CD4-positive, alpha-beta T cell treated with Interleukin-15 for 4 hours (primary cell): ENCODE measurements around the gene CDHR5.

Experiments used
- DNase-seq: peaks from one replicate; pipeline ENCODE4 v3.0.0-alpha.2; 2020; ENCODE audit warnings: low spot score

The CDHR5 gene

DNA sequence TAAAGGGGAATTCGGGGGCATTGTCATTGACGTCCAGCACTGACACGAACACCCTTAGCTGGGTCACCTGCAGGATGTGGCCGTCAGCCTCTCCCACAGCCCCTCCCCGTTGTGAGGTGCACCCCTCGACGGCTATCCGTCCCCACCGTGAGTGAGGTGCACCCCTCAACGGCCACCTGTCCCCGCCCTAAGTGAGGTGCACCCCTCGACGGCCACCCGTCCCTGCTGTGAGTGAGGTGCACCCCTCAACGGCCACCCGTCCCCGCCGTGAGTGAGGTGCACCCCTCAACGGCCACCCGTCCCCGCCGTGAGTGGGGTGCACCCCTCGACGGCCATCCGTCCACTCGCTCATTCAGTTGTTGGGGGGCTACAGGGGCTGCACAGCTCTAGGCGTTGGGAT lies 2.9 kb downstream of the CDHR5 start:
- no peak for DNase-seq

DNA sequence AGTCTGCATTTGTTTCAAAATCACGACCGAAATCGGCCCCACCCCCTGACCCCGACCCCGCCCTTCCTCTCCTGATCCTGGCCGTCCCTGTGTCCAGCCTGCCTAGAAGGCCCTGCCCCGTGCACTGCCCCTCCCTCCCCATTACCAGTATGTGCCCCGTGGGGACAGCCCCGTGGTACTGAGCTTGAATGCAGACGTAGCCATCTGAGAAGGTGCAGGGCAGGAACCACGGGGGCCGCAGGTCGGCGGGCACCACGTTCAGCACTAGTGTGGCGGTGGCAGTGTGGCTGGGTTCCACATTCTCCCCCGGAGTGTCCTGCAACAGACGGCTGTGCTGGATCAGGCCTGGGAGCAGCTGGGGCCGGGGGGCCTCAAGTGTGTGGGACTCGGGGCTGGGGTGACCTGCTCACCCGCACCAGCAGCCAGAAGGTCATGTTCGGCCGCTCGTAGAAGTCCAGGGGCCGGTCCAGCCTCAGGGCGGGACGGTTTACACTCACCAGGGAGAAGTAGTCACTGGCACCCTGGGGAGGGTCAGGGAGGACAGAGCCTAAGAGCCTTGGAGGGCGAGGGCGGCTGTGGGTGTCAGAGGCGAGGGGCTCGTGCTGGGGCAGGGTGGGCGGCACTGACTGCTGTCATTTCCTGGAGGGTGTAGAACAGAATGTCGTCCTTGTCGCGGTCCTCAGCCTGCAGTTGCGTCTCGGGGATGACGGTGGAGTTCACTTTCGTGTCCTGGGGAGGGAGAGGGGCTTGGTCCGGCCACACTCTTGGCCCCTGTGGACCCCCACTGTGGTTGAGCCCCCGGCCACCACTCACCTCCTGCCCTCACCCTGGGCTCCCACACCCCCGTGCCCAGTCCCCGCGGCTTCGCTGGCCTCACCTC lies 3.6 kb downstream of the CDHR5 start:
- DNase-seq = no peak

DNA sequence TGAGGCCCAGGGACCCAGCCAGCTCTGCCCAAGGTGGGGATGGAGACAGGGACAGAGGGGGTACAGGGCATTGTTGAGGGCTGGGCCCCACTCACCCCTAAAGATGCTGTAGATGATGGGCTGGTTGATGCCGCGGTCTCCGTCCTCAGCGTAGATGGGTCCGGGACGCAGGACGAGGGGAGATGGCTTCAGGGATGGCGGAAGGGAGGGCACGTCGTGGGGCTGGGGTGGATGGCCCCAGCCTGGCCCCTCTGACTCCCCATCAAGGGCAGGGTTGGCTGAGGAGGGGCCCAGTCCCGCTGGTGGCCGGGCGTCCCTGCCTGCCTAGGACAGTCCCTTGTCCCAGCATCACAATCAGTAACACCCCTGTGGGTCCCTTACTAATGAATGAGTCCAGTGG lies 4.6 kb downstream of the CDHR5 start:
- no peak for DNase-seq

DNA sequence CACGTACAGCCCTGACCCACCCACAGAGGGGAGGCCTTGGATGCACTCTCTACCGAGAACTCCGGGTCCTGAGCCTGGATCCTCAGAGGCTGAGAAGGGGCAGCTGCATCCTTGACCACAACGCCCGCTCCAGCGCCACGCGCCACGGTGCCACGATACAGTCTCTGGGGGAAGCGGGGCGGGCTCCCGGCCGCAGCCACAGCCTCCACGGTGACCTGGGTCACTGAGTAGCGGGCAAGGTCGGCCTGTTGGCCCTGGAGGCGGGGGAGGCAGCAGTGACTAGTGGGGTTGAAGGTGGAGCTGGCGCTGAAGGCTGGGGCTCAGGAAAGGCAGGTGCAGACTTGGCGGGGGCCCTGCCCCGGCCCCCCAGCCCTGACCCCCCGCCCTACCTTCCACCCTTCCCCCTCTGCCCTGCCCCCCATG lies 5.1 kb downstream of the CDHR5 start:
- DNase-seq = no peak

DNA sequence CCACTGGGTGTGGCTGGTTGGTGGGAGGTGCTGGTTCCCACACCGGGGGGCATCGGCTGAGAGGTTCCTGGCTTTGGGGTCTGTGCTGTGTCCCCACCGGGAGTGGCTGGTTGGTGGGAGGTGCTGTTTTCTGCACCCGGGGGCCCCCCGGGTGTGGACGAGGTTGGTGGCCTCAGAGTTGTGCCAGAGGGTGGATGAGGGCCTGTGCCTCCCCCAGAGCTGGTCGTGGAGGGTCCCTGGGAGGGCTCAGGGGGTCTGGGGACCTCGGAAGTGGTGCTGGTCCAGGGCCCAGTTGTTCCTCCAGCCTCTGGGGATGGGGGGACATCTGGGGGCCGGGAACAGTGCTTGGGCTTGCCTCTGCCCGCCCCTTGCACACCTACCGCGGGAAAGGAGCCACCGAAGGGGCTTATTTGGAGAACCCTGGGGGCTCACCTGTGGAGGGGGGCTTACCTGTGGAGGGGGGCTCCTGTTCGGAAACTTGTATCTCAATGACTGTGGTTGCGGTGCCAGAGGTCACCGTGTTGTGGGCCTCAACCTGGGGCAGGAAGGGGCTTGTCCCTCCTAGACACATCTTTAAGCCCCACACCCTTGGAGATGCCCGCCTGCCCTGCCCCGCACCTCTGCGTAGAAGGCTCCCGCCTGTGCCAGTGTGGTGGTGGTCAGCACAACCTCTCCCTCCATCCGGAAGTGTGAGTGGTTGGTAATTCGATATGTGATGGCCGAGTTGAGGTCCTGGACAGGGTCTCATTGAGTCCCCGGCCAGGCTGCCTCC lies 5.7 kb downstream of the CDHR5 start:
- DNase-seq = no peak

DNA sequence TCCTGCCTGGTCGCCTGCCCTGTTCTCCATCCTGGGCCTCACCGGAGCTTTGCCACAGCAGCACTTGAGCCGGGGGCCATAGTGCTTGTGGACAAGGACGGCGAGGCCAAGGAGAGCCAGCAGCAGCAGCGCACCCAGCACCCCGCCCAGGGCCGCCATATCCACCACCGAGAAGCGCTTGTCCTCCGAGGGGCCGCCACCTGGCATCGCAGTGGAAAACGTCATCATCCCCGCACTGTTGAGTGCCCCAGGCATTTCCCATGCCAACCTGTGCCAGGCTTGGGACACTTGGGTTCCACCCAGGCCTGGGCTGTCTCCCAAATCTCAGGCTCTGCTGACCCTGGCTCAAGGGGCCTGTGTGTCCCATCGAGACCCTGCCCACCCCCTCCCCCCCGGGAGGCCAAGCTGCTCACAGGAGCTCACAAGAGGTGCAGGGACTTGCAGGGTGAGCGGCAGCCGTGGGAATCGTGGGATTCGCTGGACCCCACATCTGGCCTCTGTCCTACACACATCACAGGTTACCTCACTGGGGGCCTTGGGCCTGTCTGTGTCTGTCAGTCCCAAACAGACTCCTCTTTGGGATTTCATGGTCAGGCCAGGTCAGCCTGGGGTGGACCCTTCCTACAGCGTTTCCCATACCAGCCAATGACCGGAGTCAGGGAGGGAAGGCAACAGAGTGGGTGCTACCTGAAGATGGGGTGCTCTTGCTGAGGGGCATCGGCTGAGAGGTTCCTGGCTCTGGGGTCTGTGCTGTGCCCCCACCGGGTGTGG lies 6.7 kb downstream of the CDHR5 start:
- DNase-seq = no peak

DNA sequence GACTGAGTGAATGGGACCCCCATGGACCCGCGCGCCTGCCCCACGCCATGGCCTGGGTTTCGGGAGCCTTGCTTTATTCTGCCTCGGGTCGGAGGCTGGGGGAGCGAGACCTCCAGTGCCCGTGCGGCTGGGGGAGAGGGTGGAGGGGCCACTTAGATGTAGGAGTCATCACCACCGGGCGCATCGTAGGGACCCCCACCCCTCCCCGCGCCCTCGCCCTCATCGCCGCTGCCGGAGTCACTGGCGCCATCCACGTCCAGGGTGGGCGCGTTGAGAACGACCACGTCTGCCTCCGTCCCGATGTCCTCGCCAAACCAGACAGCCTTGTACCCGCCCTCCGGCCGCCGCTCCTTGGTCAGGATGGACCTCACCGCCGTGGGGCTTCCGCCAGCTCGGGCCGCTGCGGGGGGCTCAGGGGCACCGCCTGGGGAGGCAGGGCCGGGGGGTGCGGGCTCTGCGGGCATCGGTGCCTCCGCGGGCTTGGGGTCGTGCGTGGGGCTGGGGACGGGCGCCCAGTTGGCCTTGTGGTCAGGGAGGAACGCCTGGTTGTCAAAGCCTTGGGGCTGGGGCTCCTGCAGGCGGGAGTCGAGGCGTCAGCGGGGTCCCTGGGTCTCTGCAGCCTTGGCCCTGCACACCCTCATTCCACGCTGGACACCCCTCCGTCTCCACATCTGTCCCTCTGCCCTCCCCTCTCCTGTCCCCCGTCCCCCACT lies 7.4 kb downstream of the CDHR5 start:
- no peak for DNase-seq

DNA sequence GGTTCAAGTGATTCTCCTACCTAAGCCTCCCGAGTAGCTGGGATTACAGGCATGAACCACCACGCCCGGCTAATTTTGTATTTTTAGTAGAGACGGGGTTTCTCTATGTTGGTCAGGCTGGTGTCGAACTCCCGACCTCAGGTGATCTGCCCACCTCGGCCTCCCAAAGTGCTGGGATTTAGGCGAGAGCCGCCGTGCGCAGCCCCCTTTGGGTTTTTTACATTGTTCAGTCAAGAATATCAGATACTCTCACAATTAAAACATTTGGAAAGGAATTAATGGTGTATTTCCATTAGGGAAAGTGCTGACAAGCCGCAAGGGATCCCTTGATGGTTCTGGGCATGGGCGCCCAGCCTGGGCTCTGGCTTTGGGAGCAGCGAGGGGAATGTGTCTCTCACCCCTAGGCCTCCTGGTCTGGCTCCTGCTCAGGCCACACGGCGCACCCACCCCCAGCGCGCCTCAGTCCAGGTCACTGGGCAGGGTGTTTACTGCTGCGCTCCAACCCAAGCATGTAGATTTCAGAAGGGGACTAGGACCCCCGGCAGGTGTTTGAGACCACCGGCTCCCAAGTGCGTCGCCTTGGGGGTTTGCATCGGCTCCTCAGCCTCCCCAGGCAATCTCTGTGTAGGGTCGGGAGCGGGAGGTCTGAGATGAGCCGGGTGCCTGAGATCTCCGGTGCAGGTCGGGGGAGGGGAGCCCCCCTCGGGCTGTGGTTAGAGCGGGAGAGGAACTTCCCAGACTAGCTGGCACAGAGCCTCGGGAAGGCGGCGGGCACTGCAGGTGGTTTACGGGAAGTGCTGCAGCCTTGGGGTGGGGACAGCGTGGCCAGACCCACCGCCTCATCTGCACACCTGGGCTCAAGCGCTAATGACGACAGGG lies 8.2 kb downstream of the CDHR5 start:
- no peak for DNase-seq

DNA sequence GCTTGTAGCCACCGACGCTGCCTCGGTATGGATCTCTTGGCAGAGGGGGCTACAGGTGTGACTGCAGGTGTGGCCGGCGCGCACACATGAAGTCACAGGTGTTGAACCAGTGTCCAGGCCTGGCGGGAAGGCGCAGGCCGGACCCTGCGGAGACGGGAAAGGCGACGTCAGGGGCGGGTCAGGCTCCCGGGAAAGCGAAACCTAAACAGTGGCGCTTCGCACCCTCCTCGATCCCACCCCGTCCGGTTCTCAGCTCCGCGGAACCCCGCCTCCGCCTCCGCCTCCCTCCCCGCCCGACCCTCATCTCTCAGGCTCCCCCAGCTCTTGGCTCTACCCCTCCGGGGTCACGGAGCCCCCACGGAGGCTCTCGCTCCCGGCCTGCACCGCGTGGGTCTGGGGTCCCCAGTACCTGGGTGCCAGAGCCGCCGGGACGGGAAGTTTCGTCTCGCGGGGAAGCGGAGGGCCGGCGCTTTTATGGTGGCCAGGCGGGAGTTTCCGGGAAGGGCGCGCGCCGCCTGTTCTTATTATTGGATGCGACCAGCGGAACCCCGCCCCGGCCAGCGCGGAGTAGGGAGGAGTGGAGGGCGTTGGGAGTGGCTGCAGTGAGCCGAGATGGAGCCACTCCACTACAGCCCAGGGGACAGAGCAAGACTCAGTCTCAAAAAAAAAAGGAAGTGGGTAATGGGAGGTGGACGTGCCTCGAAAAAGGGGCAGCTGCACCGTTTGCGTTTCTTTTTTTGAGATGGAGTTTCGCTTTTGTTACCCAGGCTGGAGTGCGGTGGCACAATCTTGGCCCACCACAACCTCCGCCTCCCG lies 9.0 kb downstream of the CDHR5 start, which contains the start of gene IRF7:
Gene IRF7 (minus strand): TSS at position 447 of the 816 bp plus-strand sequence. CDS start 586 bp downstream, outside the sequence.
- peak; percentile 87 for DNase-seq

DNA sequence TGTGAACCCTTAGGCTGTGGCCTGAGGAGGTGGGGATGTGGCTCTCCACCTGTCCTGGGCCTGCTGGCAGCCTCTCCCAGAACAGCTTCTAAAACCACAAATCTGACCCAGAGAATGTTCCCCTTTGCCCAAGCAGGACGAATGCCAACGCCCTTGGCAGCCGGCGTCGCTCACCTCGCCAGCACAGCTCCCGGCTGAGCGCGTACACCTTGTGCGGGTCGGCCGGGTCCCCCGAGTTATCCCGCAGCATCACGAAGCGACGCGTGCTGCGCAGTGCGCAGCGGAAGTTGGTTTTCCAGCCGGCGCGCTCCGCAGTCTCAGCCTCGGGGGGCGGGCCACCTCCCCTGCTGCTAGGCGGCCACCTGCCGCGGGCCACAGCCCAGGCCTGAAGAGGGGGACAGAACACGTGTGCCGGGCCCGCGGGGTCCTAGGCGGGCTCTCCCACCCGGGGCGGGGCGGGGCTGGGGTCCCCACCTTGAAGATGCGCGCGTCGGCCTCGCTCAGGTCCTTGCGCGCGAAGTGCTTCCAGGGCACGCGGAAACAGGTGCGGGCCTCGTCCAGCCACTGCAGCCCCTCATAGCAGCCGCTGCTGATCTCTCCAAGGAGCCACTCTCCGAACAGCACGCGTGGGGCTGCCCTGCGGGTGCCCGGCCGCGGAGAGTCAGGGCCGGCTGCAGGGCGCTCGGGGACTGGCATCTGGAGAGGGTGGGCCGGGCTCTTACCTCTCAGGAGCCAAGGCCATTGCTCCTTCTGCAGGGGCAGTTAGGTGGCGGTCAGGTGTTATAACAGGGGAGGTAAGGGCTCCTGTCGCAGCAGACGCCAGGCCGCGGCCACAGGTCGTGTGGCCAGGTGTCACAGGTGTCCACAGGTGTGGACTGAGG lies 9.9 kb downstream of the CDHR5 start:
- no peak for DNase-seq

DNA sequence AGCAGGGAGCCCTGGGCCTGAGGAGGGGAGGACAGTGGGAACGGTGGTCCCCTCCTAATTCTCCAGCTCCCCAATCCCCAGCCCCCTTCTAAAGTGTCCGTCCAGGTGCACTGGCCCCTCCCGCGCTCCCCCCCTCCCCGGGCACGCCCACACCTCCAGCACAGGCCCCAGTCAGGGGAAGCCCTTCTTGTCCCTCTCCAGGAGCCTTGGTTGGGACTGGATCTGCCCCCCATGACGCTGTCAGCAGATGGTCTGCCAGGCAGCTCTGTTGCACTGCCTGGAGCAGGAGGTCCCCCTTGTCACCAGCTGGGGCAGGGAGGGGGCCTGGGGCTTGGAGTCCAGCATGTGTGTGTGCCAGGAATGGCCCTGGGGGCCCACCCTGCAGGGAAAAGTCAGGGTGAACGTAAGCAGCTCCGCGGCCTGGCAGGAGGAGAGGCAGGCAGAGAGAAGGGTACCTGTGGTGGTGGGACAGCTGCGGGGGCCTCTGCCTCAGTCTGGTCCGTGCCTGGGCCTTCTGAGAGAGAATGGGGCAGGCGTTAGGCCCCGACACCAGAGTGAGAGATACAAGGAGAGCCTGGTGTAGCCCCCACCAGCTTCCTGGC lies 10.6 kb downstream of the CDHR5 start:
- no peak for DNase-seq

DNA sequence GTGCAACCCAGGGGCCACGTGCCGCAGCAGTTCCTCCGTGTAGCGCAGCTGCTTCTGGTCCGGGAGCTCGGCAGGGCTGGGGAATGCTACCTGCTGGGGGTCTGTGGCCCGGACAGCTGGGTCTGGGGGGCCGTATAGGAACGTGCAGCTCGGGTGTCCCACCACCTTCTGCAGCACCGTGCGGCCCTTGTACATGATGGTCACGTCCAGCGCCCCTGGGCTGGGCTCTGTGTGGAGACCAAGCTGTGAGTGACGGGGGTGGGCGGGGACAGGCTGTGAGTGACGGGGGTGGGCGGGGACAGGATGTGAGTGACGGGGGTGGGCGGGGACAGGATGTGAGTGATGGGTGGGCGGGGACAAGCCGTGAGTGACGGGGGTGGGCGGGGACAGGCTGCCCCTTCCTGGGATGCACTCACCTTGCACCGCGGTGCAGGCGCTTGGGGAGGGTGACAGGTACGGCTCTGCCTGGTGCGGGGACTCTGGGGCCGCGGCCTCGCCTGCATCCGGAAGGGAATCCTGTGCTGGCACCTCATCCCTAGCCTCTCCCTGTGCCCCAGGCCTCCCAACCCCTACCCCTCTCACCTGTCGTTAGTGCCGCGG lies 11.3 kb downstream of the CDHR5 start:
- peak; percentile 68 for DNase-seq

DNA sequence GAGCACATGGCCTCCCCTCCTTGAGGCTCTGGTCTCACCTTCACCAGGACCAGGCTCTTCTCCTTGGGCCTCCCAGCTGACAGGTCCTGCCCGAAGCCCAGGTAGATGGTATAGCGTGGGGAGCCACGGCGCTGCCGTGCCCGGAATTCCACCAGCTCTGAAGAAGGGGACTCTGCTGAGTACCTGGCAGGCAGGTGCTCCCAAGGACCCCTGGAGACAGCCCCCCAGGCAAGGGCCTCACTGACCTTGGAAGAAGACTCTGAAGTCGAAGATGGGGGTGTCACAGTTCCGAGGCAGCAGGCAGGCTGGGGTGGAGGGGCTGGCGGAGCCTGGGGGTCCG lies 11.8 kb downstream of the CDHR5 start:
- no peak for DNase-seq

DNA sequence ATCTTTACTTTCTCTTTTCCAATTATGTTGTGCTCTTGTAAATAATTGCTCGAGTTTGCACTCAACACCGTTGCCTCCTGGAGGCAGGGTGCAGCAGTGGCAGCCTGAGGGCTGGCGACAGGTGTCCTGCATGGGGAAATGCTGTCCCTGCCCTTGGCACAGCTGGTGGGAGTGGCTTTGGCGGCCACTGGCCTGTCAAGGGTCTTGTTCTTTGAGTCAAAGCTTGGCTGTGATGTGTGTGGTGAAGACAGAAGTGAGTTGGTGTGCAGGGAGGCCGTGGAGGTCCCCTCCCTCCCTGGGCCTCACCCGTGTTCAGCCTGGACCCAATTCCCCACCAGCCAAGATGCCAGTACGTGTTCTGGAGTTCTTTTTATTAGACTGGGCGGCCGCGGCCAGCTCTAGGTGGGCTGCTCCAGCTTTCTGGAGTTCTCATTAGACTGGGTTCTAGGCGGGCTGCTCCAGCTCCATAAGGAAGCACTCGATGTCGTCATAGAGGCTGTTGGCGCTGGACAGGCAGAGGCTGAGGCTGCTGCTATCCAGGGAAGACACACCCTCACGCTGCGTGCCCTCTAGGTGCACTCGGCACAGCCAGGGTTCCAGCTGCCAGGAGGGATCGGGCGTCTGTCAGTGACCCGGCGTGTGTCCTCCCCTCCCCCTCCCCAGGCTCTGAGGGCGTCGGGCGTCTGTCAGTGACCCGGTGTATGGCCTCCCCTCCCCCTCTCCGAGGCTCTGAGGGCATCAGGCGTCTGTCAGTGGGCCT lies 12.4 kb downstream of the CDHR5 start:
- no peak for DNase-seq

DNA sequence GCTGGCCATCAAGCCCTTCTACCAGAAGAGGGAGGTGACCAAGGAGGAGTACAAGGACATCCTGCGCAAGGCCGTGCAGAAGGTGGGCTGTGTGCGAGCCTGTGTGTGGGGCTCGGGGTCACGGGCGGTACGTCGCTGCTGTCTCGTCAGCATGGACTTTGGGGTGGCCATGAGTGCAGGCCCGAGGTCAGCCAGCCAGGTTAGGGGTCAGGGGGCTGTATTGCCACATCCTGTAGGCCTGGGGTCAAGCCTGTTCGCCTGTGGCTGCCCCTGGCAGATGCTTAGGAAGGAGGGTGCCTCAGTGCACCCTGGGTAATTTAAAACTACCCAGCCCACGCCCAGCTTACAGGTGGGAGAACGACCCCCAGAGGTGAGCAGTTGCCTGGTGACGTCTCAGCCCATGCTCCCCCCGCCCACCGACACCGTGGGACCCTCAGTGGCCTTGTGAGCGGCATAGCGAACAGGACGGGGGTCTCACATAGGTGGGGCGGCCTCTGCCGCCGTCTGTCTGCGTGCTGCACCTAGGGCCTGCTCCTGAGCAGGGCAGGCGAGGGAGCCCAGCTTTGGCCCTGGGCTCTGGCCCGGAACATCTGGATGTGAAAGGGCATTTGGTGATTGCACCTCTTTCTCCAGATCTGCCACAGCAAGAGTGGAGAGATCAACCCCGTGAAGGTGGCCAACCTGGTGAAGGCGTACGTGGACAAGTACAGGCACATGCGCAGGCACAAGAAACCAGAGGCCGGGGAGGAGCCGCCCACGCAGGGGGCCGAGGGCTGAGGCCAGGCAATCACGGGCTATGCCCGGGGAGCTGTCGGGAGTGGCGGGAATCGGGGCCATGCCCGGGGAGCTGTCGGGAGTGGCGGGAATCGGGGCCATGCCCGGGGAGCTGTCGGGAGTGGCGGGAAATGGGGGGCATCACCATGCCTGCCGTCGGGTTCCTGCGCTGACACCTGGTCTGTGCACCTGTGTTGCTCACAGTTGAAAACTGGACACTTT lies 13.5 kb downstream of the CDHR5 start:
- no peak for DNase-seq

DNA sequence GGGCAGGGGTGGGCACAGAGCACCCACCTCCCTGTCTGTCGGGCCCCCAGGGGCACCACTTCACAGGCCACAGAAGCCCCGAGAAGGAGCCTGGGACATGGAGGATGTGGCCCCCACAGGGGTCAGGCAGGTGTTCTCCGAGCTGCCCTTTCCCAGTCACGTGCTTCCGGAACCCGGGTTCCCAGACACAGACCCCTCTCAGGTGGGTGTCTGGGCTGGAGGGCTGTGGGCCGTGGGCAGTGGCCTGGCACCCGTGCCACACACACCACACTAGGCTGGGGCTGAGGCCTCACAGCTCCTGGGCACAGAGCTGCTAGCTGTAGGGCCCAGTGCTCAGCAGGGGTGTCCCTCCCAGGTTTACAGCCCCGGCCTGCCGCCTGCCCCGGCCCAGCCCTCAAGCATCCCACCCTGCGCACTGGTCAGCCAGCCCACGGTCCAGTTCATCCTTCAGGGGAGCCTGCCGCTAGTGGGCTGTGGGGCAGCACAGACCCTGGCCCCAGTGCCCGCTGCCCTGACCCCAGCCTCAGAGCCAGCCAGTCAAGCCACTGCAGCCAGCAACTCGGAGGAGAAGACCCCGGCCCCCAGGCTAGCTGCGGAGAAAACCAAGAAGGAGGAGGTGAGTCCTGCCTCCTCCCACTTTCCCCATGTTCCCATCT lies 14.5 kb downstream of the CDHR5 start:
- no peak for DNase-seq
